ENCODE data around the gene RELN. TPM values are rescaled to one million over a fixed set of nuclear protein-coding genes. Genes with fewer than 3 reads are reported as not detected.
A peak's percentile ranks its signal among the peaks of the same experiment; 100 is the strongest.

Gene RELN
- total and polyA plus RNA-seq, 3 donors from 2014 or later, result 3.8 to 5.8 (median 5.2) TPM

DNA sequence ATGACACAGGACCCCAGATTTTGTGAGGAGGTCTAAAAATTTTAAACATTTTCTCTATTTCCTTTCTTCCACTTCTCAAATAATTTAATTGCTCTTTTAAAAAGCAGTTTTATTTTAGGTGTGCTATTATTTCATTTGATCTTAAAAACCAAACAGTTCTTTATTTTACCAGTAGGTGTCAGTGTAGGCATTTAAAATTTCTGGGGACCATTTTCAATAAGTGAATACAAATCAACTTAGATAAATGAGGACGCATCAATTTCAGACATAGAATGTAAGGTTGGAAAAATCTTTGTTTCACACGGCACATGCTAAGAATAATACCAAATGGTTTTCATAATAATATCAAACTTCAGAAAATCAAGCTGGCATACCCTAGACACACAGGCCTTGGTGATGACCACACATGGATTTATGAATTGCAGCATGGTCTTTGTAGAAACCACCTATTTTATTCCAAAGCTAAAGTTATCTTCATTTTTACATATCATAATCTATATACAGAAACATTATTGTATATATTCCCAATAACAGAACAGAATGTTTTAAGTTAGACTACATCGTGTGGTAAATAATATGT lies 415.9 kb downstream of the RELN start:
- WGBS, 2 donors, result 53 to 63% methylated on average over 3 of the region's 3 CpGs

DNA sequence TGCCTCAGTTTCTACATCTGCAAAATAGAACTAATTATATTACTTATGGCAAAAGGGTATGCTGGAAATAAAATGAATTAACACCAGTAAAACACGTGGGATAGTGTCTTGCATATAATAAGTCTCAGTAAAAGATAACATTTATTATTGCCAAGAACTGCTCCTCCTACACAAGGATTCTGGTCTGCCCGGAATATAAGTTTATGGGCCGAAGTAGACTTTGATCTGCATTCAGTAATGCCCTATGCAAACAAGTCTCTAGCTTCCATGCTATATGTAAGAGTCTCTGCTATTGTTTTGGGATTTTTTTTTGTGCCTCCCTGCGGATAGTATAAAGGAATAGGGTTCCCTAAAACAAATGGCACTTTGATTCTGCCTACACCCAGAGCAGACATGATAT lies 417.9 kb downstream of the RELN start:
- Histone ChIP-seq H3K4me3 (no peak overlapping the region), H3K9me3 (no peaks in the 10 kb centered on the region), H3K27me3 (no peaks in the 10 kb centered on the region), H3K27ac (no peak overlapping the region), H3K4me1 (no peaks in the 10 kb centered on the region), H3K36me3 (ENCODE audit: low read depth, missing control alignments) (no peaks in the 10 kb centered on the region)
- intact Hi-C loops (cut with DNase I; ENCODE audit: low total_unique reads), result no loop called here
- 46 to 49% methylated on average over 4 of the region's 4 CpGs for WGBS, 2 donors
- no peak for DNase-seq
- TF ChIP-seq, protein P1, sequence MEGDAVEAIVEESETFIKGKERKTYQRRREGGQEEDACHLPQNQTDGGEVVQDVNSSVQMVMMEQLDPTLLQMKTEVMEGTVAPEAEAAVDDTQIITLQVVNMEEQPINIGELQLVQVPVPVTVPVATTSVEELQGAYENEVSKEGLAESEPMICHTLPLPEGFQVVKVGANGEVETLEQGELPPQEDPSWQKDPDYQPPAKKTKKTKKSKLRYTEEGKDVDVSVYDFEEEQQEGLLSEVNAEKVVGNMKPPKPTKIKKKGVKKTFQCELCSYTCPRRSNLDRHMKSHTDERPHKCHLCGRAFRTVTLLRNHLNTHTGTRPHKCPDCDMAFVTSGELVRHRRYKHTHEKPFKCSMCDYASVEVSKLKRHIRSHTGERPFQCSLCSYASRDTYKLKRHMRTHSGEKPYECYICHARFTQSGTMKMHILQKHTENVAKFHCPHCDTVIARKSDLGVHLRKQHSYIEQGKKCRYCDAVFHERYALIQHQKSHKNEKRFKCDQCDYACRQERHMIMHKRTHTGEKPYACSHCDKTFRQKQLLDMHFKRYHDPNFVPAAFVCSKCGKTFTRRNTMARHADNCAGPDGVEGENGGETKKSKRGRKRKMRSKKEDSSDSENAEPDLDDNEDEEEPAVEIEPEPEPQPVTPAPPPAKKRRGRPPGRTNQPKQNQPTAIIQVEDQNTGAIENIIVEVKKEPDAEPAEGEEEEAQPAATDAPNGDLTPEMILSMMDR (IDR thresholded peaks at IDR 0.05), result no peak
- TF ChIP-seq POLR2A (IDR thresholded peaks at IDR 0.05), result no peak

More for the DNA sequence above, 415.9 kb downstream of the RELN start:
- Histone ChIP-seq H3K36me3 (ENCODE audit: low read depth, missing control alignments) (no peaks in the 10 kb centered on the region), H3K4me1 (no peaks in the 10 kb centered on the region), H3K27ac (no peak overlapping the region), H3K27me3 (no peaks in the 10 kb centered on the region), H3K4me3 (no peak overlapping the region), H3K9me3 (no peaks in the 10 kb centered on the region)
- TF ChIP-seq, protein P1 (IDR thresholded peaks at IDR 0.05), result peak; percentile 22 to 68 (median 30)
- no peak for TF ChIP-seq POLR2A (IDR thresholded peaks at IDR 0.05)
- intact Hi-C loops (cut with DNase I; ENCODE audit: low total_unique reads), result no loop called here
- DNase-seq, result no peak

DNA sequence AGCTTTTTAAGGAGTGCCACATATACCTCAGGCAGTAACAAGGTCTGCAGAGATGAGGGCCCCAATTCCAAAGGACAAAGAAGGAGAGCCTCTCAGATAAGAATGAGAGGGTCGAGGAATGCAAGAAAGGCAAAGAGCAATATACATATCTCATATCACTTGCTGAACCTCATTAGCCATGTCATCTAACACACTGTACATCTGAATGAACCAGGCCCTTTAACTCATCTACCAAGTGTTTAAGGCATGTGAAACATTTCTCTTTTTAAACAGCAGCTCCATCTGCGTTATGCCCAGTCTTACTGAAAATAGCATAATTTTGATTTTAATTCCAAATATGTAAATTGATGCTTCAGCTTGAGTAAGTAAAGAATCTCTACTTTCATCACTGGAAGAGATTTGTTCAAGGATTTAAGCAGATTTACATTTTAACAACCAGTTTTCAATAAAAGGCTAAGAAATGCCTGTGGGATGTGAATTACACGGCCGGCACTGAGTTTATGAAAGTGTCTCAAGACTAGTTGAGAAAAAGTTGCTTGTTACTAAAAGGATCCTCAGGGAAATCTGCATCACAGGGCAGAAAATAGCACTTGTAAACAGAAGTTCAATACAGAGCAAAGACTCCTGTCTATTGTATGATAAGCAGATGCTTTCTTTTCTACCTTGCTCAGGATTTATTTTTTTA lies 419.7 kb downstream of the RELN start:
- intact Hi-C loops (cut with DNase I; ENCODE audit: low total_unique reads), result no loop called here
- no peaks in the 10 kb centered on the region for H3K9me3 ChIP-seq
- no peak overlapping the region for H3K4me3 ChIP-seq
- 78 to 84% methylated on average over 4 of the region's 4 CpGs for WGBS, 2 donors
- no peaks in the 10 kb centered on the region for H3K27me3 ChIP-seq
- no peak overlapping the region for H3K27ac ChIP-seq
- no peak for DNase-seq
- H3K4me1 ChIP-seq, result no peaks in the 10 kb centered on the region
- TF ChIP-seq, protein P1 (IDR thresholded peaks at IDR 0.05), result no peak
- no peak for TF ChIP-seq POLR2A (IDR thresholded peaks at IDR 0.05)
- no peaks in the 10 kb centered on the region for H3K36me3 ChIP-seq (ENCODE audit: low read depth, missing control alignments)

DNA sequence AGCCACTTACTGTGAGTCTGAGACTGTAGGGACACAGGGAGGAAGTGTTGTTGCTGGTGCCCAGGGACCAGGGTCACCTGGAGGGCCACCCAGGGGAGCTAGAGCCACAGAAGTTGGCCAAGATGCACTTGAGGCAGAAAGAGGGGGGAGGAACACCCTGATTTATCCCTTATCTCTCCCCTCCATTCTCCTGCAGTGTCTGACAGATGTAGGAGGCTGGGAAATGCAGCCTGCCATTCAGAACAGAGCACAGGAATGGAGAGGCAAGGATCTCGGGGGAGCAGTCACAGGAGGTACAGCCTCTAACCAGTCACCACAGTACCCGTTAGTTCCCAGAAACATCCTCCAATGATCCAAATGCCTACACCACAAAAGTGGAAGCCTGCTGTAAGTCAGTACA lies 425.0 kb downstream of the RELN start:
- TF ChIP-seq, protein P1 (IDR thresholded peaks at IDR 0.05), result no peak
- TF ChIP-seq POLR2A (IDR thresholded peaks at IDR 0.05), result no peak
- intact Hi-C loops (cut with DNase I; ENCODE audit: low total_unique reads), result no loop called here
- no peak for DNase-seq
- H3K4me3 ChIP-seq, result no peak overlapping the region
- H3K27ac ChIP-seq, result no peak overlapping the region
- H3K4me1 ChIP-seq, result no peaks in the 10 kb centered on the region
- no peaks in the 10 kb centered on the region for H3K36me3 ChIP-seq (ENCODE audit: low read depth, missing control alignments)
- WGBS, 2 donors, result 66 to 73% methylated on average over 2 of the region's 2 CpGs
- no peaks in the 10 kb centered on the region for H3K27me3 ChIP-seq
- no peaks in the 10 kb centered on the region for H3K9me3 ChIP-seq

DNA sequence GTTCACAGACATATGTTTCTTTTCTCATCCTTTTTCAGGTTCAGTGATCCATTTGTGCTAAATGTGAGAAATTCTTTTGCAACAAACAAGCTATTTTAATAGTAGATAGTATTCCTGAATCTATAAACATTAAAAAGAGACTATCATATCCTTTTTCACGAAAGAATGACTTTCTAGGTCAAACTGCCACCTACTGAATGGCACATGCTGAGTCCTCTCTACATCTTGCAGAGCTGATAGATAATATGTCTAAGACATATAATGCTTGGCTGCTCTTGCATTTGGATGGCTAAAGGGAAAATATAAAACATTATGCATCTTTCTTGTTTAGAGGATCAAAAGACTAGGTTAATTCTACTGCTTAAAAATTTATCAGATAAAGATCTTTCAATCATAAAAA lies 429.3 kb downstream of the RELN start:
- TF ChIP-seq, protein P1 (IDR thresholded peaks at IDR 0.05), result no peak
- TF ChIP-seq POLR2A (IDR thresholded peaks at IDR 0.05), result no peak
- Histone ChIP-seq H3K36me3 (ENCODE audit: low read depth, missing control alignments) (no peaks in the 10 kb centered on the region), H3K4me1 (no peaks in the 10 kb centered on the region), H3K9me3 (no peaks in the 10 kb centered on the region), H3K27me3 (no peaks in the 10 kb centered on the region), H3K27ac (no peak overlapping the region), H3K4me3 (no peak overlapping the region)
- WGBS, 2 donors, result 73 to 74% methylated on average over 1 of the region's 1 CpG
- no peak for DNase-seq
- intact Hi-C loops (cut with DNase I; ENCODE audit: low total_unique reads), result no loop called here

All from testis (tissue), 3 donors.